ENCODE data around the gene TMEM18. TPM values are rescaled to one million over a fixed set of nuclear protein-coding genes. Genes with fewer than 3 reads are reported as not detected.

Gene TMEM18
- total RNA-seq, 1 donor from 2014 or later: 34.6 TPM

GRCh38 chr2:627926-628560 is 49.2 kb downstream of the TMEM18 start:
- H3K4me1 Mint-ChIP-seq: no peaks in the 10 kb centered on the region
- intact Hi-C loops (cut with micrococcal nuclease): no loop called here

GRCh38 chr2:627340-627709 is 49.9 kb downstream of the TMEM18 start:
- H3K36me3 Mint-ChIP-seq (ENCODE audit: low read depth): no peaks in the 10 kb centered on the region
- peaks cover 13% of the 10 kb centered on the region for H3K27me3 Mint-ChIP-seq
- no peak overlapping the region for H3K4me3 Mint-ChIP-seq
- TF ChIP-seq, protein P1, sequence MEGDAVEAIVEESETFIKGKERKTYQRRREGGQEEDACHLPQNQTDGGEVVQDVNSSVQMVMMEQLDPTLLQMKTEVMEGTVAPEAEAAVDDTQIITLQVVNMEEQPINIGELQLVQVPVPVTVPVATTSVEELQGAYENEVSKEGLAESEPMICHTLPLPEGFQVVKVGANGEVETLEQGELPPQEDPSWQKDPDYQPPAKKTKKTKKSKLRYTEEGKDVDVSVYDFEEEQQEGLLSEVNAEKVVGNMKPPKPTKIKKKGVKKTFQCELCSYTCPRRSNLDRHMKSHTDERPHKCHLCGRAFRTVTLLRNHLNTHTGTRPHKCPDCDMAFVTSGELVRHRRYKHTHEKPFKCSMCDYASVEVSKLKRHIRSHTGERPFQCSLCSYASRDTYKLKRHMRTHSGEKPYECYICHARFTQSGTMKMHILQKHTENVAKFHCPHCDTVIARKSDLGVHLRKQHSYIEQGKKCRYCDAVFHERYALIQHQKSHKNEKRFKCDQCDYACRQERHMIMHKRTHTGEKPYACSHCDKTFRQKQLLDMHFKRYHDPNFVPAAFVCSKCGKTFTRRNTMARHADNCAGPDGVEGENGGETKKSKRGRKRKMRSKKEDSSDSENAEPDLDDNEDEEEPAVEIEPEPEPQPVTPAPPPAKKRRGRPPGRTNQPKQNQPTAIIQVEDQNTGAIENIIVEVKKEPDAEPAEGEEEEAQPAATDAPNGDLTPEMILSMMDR (IDR thresholded peaks at IDR 0.05): no peak
- no peaks in the 10 kb centered on the region for H3K9me3 Mint-ChIP-seq
- ChIA-PET CTCF (interaction anchor here (1.1 kb wide), 1 partner anchor 9 kb away, joined by 3 read pairs; no protein-coding TSS in a partner anchor), POLR2A (no interaction called here)
- no peak overlapping the region for H3K27ac Mint-ChIP-seq
- DNase-seq (no peak), ATAC-seq (ENCODE audit: low read depth) (no peak)
- intact Hi-C loops (cut with micrococcal nuclease): no loop called here
- no peaks in the 10 kb centered on the region for H3K4me1 Mint-ChIP-seq

More at GRCh38 chr2:627926-628560, 49.2 kb downstream of the TMEM18 start:
- ChIA-PET CTCF (no interaction called here), POLR2A (no interaction called here)
- ATAC-seq (ENCODE audit: low read depth): no peak
- no peaks in the 10 kb centered on the region for H3K9me3 Mint-ChIP-seq
- no peak overlapping the region for H3K4me3 Mint-ChIP-seq
- H3K27me3 Mint-ChIP-seq: peaks cover 13% of the 10 kb centered on the region
- TF ChIP-seq, protein P1 (IDR thresholded peaks at IDR 0.05): no peak
- DNase-seq: no peak
- no peak overlapping the region for H3K27ac Mint-ChIP-seq
- H3K36me3 Mint-ChIP-seq (ENCODE audit: low read depth): no peaks in the 10 kb centered on the region

GRCh38 chr2:626491-627339 is 50.5 kb downstream of the TMEM18 start:
- Mint-ChIP-seq H3K9me3 (no peaks in the 10 kb centered on the region), H3K36me3 (ENCODE audit: low read depth) (no peaks in the 10 kb centered on the region), H3K27ac (no peak overlapping the region), H3K4me3 (no peak overlapping the region), H3K4me1 (no peaks in the 10 kb centered on the region), H3K27me3 (peaks cover 13% of the 10 kb centered on the region)
- ChIA-PET CTCF (interaction anchor here (1.1 kb wide), 1 partner anchor 10 kb away, joined by 3 read pairs; no protein-coding TSS in a partner anchor), POLR2A (no interaction called here)
- intact Hi-C loops (cut with micrococcal nuclease): no loop called here
- no peak for DNase-seq
- TF ChIP-seq, protein P1 (IDR thresholded peaks at IDR 0.05): no peak
- no peak for ATAC-seq (ENCODE audit: low read depth)

- POLR2A ChIA-PET: no interaction called here
- ATAC-seq (ENCODE audit: low read depth) (no peak), DNase-seq (no peak)
- TF ChIP-seq, protein P1 (IDR thresholded peaks at IDR 0.05): no peak
- Mint-ChIP-seq H3K9me3 (no peaks in the 10 kb centered on the region), H3K27me3 (peaks cover 13% of the 10 kb centered on the region), H3K4me3 (no peak overlapping the region), H3K27ac (no peak overlapping the region), H3K4me1 (no peaks in the 10 kb centered on the region), H3K36me3 (ENCODE audit: low read depth) (no peaks in the 10 kb centered on the region)
- intact Hi-C loops (cut with micrococcal nuclease): no loop called here
- CTCF ChIA-PET: no interaction called here
Measured at GRCh38 chr2:625415-626333, 51.5 kb downstream of the TMEM18 start.
